ENCODE measurements around the gene ZBTB7A.

DNA sequence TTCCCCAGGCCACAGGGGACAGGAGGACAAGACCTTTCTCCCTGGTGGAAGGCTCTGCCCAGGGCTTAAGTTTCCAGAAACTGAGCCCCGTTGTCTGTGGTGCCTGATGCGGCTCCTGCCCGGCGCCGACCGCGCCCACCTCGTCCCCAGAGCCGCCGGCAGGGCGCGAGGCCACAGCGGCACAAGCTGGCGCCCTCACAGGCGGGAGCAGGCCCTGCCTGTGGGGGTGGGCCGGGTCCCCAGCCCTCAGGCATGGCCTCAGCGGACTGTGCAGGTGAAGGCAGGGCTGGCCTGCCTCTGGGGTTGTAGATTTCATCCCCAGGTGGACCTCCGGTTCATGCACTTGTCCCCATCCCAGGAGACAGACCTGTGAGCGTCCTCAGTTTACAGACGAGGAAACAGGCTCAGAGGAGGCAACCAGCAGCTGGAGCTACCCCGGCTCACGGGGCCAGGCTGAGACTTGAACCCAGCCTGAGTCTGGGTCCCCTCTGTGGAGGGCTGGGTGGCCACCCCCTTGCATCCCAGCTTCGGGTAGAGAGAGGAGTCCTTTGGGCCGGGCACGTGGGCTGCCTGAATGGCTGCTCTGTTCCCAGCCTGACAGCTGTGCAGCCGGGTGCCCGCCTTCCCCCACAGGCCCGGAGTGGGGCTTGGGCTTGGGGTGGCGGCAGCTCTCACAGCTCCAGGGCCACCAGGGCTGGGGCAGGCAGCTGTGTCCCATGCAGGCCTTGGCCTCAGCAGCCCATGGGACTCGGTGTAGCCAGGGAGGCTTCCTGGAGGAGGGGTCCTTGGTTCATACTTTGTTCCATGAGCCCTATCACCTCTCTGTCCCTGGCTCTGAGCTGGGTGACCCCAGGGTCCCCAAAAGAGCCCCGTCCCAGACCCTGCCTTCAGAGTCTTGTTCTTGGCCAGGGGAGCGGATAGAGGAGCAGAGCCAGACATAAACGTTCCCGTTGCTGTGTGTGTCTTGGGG is 32.4 kb downstream of the ZBTB7A start:
- TF ChIP-seq POLR2A (IDR thresholded peaks at IDR 0.05) = no peak
- TF ChIP-seq, protein P1, sequence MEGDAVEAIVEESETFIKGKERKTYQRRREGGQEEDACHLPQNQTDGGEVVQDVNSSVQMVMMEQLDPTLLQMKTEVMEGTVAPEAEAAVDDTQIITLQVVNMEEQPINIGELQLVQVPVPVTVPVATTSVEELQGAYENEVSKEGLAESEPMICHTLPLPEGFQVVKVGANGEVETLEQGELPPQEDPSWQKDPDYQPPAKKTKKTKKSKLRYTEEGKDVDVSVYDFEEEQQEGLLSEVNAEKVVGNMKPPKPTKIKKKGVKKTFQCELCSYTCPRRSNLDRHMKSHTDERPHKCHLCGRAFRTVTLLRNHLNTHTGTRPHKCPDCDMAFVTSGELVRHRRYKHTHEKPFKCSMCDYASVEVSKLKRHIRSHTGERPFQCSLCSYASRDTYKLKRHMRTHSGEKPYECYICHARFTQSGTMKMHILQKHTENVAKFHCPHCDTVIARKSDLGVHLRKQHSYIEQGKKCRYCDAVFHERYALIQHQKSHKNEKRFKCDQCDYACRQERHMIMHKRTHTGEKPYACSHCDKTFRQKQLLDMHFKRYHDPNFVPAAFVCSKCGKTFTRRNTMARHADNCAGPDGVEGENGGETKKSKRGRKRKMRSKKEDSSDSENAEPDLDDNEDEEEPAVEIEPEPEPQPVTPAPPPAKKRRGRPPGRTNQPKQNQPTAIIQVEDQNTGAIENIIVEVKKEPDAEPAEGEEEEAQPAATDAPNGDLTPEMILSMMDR (IDR thresholded peaks at IDR 0.05) = no peak

Data from right lobe of liver (tissue), 4 donors.